Nephron (organoid): ENCODE results near the gene GSTM4.

Experiments
- H3K27ac Mint-ChIP-seq, 3 experiments: 2 replicates each; pipeline ENCODE4 v1.8.0; 2020; ENCODE audit warnings: mixed read lengths in 3 of 3, mild to moderate bottlenecking in 2 of 3, moderate library complexity in 1 of 3
- H3K27me3 Mint-ChIP-seq: 2 replicates; pipeline ENCODE4 v1.8.0; 2021; ENCODE audit warnings: low read depth, mild to moderate bottlenecking, moderate library complexity, mixed read lengths
- H3K36me3 Mint-ChIP-seq: 2 replicates; pipeline ENCODE4 v1.8.0; 2020; ENCODE audit warnings: low read depth, mixed read lengths
- H3K4me1 Mint-ChIP-seq: 2 replicates; pipeline ENCODE4 v1.8.0; 2020; ENCODE audit warnings: mixed read lengths
- H3K4me3 Mint-ChIP-seq, 3 experiments: 2 replicates each; pipeline ENCODE4 v1.8.0; 2020; ENCODE audit warnings: mild to moderate bottlenecking in 3 of 3, mixed read lengths in 3 of 3, moderate library complexity in 2 of 3
- H3K9me3 Mint-ChIP-seq: 2 replicates; pipeline ENCODE4 v1.8.0; 2020; ENCODE audit warnings: mixed read lengths
- CTCF ChIP-seq, 3 experiments: fragments of 200-600 bp; sonication (generic); IDR thresholded peaks; one replicate each; pipeline ENCODE4 v1.5.0; 2021; ENCODE audit warnings: antibody characterized with exemption in 3 of 3; ENCODE audit not compliant: unreplicated experiment in 3 of 3

GSTM4 gene

GRCh38 chr1:109641078-109641740 is 14.7 kb upstream of the GSTM4 start:
- no peak for TF ChIP-seq CTCF (IDR thresholded peaks at IDR 0.05; ENCODE audit: unreplicated experiment in 3 of 3)
- no peaks in the 10 kb centered on the region for H3K36me3 Mint-ChIP-seq
- peaks cover 24% of the 10 kb centered on the region for H3K4me1 Mint-ChIP-seq
- no peak overlapping the region for H3K27ac Mint-ChIP-seq
- H3K4me3 Mint-ChIP-seq, result no peak overlapping the region
- peaks cover 7% of the 10 kb centered on the region for H3K27me3 Mint-ChIP-seq
- peaks cover 3% of the 10 kb centered on the region for H3K9me3 Mint-ChIP-seq

GRCh38 chr1:109641861-109642260 is 14.0 kb upstream of the GSTM4 start:
- Mint-ChIP-seq H3K27me3 (peaks cover 7% of the 10 kb centered on the region), H3K4me3 (no peak overlapping the region)
- no peak for TF ChIP-seq CTCF (IDR thresholded peaks at IDR 0.05; ENCODE audit: unreplicated experiment in 3 of 3)

GRCh38 chr1:109642626-109643025 is 13.3 kb upstream of the GSTM4 start:
- no peak overlapping the region for H3K27ac Mint-ChIP-seq
- H3K9me3 Mint-ChIP-seq, result peaks cover 3% of the 10 kb centered on the region
- peaks cover 18% of the 10 kb centered on the region for H3K4me1 Mint-ChIP-seq
- peaks cover 7% of the 10 kb centered on the region for H3K27me3 Mint-ChIP-seq
- H3K36me3 Mint-ChIP-seq, result no peaks in the 10 kb centered on the region
- TF ChIP-seq CTCF (IDR thresholded peaks at IDR 0.05; ENCODE audit: unreplicated experiment in 3 of 3), result no peak
- no peak overlapping the region for H3K4me3 Mint-ChIP-seq

More at GRCh38 chr1:109641861-109642260, 14.0 kb upstream of the GSTM4 start:
- Mint-ChIP-seq H3K9me3 (peaks cover 3% of the 10 kb centered on the region), H3K36me3 (no peaks in the 10 kb centered on the region), H3K27ac (no peak overlapping the region), H3K4me1 (peaks cover 18% of the 10 kb centered on the region)

- peaks cover 5% of the 10 kb centered on the region for H3K27me3 Mint-ChIP-seq
- H3K27ac Mint-ChIP-seq, result no peak overlapping the region
- H3K4me3 Mint-ChIP-seq, result no peak overlapping the region
- no peaks in the 10 kb centered on the region for H3K36me3 Mint-ChIP-seq
- TF ChIP-seq CTCF (IDR thresholded peaks at IDR 0.05; ENCODE audit: unreplicated experiment in 3 of 3), result peak; percentile 76 to 85 (median 84)
- peaks cover 3% of the 10 kb centered on the region for H3K9me3 Mint-ChIP-seq
- peaks cover 13% of the 10 kb centered on the region for H3K4me1 Mint-ChIP-seq
Observed at GRCh38 chr1:109643385-109644230, 12.3 kb upstream of the GSTM4 start.

- Mint-ChIP-seq H3K4me3 (no peak overlapping the region), H3K4me1 (peaks cover 18% of the 10 kb centered on the region), H3K27ac (peak overlapping the region; percentile 32 to 68 (median 63)), H3K36me3 (no peaks in the 10 kb centered on the region), H3K9me3 (peaks cover 3% of the 10 kb centered on the region), H3K27me3 (peaks cover 4% of the 10 kb centered on the region)
- no peak for TF ChIP-seq CTCF (IDR thresholded peaks at IDR 0.05; ENCODE audit: unreplicated experiment in 3 of 3)
Observed at GRCh38 chr1:109644670-109645069, 11.2 kb upstream of the GSTM4 start.
